GM20000 (cell line): Measurements from ENCODE around the gene ATP6V1F.

ENCODE experiments used
- DNase-seq: peaks from one replicate; pipeline ENCODE4 v3.0.0; 2012; ENCODE audit warnings: low spot score
- TF ChIP-seq, protein P1 (sequence below): IDR thresholded peaks from 2 replicates; pipeline ENCODE4 v1.5.1; 2012; ENCODE audit warnings: mild to moderate bottlenecking, control low read depth; ENCODE audit errors: extremely low read depth, missing control alignments

Gene ATP6V1F

DNA sequence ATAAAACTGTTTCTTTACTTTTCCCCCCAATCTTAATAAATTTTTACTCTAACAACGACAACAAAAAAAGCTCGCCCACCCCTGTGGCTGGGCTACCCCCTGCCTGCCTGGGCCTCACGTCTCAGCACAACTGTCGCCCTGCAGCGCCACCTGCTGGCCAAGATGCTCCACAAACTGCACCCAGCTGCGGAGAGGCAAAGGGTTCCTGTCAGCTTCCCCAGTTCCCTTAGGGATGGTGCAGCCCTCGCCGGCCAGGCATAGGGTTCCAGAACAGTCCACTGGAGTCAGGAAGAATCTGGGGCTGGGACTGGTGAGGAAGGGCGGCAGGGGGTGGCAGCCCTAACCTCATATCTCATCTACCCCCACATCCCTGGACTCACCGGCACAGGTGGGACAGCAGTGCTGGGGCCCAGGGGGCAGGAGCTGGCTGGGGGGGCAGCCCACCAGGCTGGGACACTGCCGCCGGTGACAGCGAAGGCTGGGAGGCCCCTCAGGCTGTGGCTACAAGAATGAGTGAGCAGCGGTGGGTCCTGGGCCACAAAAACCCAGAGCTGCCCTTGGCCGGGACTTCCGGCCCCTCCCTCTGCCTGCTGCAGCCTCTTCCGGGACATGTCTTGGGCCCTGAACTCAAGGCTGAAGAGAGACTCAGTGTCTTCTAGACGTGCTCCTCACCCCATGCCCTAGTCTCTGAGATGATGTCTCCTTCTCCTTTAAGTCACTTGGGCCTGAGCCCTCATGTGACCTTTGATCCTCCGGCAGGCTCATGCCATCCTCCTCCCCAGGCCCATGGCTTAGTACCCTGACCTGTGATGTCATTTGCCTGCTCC is 21.2 kb downstream of the ATP6V1F start:
- TF ChIP-seq, protein P1, sequence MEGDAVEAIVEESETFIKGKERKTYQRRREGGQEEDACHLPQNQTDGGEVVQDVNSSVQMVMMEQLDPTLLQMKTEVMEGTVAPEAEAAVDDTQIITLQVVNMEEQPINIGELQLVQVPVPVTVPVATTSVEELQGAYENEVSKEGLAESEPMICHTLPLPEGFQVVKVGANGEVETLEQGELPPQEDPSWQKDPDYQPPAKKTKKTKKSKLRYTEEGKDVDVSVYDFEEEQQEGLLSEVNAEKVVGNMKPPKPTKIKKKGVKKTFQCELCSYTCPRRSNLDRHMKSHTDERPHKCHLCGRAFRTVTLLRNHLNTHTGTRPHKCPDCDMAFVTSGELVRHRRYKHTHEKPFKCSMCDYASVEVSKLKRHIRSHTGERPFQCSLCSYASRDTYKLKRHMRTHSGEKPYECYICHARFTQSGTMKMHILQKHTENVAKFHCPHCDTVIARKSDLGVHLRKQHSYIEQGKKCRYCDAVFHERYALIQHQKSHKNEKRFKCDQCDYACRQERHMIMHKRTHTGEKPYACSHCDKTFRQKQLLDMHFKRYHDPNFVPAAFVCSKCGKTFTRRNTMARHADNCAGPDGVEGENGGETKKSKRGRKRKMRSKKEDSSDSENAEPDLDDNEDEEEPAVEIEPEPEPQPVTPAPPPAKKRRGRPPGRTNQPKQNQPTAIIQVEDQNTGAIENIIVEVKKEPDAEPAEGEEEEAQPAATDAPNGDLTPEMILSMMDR: peak; percentile 83
- DNase-seq: peak; percentile 93

DNA sequence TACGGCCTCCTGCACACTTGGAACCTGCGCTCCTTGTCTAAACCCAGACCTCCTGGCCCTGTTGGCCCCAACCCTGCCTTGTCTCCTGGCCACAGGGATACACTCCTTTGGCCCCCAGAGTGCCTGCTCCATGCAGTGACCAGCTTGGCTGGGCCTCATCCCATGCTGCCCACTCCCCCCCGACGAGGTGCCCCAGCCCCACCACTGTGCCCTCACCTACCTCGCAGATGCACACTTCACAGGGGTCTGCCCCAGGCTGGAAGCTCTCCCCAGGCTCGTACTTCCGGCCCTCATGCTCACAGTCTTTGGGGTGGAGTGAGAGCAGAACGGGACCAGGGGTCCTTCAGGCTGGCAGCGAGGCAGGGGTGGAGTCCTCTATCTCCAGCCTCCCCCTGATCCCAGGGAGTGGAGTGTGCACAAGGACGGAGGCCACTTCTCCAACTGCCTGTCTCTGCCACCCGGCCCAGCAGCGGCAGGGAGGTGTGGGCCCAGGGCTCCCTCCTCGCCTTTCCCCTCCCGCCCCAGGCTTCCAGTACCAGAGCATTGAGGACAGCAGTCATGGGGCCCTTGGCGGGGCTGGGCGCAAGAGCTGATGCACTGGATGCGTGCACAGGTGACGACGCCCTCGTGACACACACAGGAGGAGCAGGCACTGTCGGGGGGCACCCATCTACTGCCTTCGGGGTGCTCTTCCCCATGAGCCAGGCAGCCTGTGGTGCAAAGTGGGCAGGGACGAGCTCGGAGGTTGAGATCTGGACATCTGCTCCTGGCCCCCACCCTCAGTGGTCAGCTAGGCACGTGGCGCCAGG is 22.1 kb downstream of the ATP6V1F start:
- no peak for DNase-seq
- TF ChIP-seq, protein P1: no peak

DNA sequence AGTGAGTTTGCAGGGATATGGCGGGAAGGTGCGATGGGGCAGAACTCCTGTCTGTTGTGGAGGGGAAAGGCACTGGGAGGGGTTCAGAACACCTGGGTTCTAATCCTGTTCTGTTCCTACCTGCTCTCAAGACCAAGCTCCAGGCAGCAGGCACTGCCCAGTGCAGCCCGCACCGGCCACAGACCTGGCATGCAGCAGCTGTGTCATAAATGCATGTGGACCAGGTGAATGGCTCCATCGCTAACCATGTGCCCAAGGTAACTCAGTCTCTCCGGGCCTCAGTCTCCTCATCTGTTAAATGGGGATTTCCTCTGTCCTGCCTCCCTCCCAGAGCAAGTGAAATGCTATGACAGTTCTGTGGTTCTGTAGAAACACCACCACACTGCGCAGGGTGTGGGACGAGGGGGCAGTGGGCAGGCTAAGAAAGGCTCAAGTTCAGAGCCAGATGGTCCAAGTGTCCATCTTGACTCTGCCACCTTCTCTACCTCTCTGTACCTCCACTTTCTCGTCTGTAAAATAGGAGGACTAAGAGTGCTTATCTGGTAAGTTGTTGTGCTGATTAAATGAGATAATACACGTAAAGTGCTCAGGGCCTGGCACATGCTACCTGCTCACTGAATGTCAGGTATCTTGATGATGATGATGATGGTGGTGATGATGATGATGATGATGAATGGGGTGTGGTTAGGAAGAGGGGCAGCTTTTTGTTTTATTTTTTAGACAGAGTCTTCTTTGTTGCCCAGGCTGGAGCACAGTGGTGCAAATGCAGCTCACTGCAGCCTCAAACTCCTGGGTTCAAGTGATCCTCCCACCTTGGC is 22.9 kb downstream of the ATP6V1F start:
- DNase-seq: no peak
- TF ChIP-seq, protein P1: no peak

DNA sequence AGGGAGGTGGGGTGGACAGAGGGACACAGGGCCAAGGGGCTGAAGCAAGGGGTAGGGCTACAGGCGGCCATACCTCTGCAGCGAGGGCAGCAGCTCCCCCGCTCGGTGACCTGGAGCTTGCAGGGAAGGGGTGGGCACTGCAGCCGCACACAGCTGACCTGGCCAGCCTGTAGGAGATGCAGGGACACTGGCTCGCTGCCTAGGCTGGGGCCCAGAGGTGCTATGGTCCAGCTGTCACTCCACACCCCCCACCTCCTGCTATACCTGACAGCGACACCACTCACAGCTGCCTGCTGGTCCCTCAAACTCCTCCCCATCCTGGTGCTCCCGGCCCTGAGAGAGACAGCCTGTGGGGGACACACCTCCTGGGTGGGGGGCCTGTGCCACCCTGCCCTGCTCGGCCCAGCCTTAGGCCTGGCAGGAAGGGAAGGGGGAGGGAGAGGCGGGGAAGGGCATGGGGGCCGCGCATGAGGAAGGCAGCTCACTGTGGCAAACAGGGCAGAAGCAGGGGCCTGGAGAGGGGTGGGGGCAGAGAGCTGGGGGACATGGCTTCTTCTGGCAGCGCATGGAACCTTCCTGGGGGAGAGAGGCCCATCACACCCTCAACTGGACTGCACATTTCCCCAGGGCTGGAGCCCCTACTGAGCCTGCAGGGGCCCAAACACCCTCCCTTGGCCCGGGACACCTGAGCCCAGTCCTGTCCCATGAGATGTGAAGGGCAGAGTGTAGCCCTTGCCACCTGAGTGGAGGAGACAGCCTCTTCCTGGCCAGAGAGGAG is 23.9 kb downstream of the ATP6V1F start:
- TF ChIP-seq, protein P1: no peak
- DNase-seq: no peak

DNA sequence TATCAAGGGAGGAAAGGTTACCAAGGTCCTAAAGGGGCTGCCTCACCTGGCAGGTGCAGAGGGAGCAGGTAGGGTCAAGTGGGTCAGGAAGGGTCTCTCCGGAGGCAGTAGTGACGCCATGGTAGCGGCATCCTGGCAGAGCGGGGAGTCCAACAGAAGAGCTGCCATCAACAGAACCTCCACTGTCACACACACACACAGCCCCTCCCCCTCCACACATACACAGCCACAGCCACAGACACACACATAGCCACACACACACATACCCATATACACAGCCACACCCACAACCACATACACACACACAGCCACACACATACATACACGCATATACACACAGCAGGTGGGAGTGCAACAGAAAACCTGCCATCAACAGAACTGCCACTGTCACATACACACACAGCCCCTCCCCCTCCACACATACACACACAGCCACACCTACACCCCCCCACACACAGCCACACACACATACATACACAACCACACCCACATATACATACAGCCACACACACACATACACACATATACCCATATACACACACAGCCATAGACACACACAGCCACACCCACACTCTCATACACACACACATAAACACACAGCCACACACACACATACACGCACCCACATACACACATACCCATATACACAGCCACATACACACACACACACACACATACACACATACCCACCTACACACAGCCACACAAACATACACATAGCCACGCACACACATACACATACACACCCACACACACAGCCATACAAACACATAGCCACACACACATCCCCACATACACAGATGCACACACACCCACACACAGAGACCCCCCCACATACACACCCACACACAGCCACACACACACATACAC is 24.7 kb downstream of the ATP6V1F start:
- DNase-seq: no peak
- TF ChIP-seq, protein P1: no peak
